Karpas-422 (cell line): ENCODE measurements around the gene CGN. TPM values are rescaled to one million over a fixed set of nuclear protein-coding genes. Genes with fewer than 3 reads are reported as not detected.

Source experiments
- DNase-seq: peaks from one replicate; pipeline ENCODE4 v3.0.0-alpha.2; 2015
- H2AFZ ChIP-seq: fragments of 200-600 bp; sonication (generic); 2 replicates; pipeline ENCODE4 v1.6.1; 2014; ENCODE audit warnings: antibody characterized with exemption, low read length, mixed read lengths
- H3K27ac ChIP-seq: fragments of 200-600 bp; sonication (generic); 2 replicates; pipeline ENCODE4 v1.5.1; 2014; ENCODE audit warnings: mild to moderate bottlenecking, low read length, moderate library complexity
- H3K27me3 ChIP-seq: fragments of 200-600 bp; sonication (generic); 2 replicates; pipeline ENCODE4 v1.6.1; 2014; ENCODE audit warnings: low read length, mixed read lengths
- H3K36me3 ChIP-seq: fragments of 200-600 bp; sonication (generic); 2 replicates; pipeline ENCODE4 v1.6.1; 2014; ENCODE audit warnings: low read length, mixed read lengths; ENCODE audit not compliant: insufficient read depth
- H3K4me1 ChIP-seq: fragments of 200-600 bp; sonication (generic); 2 replicates; pipeline ENCODE4 v1.6.1; 2014; ENCODE audit warnings: mild to moderate bottlenecking, low read length, mixed read lengths
- H3K4me2 ChIP-seq: fragments of 200-600 bp; sonication (generic); 2 replicates; pipeline ENCODE4 v1.6.1; 2014; ENCODE audit warnings: low read length, low read depth, mild to moderate bottlenecking; ENCODE audit not compliant: poor library complexity, severe bottlenecking
- H3K4me3 ChIP-seq: fragments of 200-600 bp; sonication (generic); 2 replicates; pipeline ENCODE4 v1.5.1; 2014; ENCODE audit warnings: mild to moderate bottlenecking, antibody characterized with exemption, low read length, mixed read lengths
- H3K79me2 ChIP-seq: fragments of 200-600 bp; sonication (generic); 2 replicates; pipeline ENCODE4 v1.6.1; 2014; ENCODE audit warnings: mild to moderate bottlenecking, low read length, mixed read lengths
- H3K9ac ChIP-seq: fragments of 200-600 bp; sonication (generic); 2 replicates; pipeline ENCODE4 v1.6.0; 2014; ENCODE audit warnings: low read length
- H3K9me2 ChIP-seq: fragments of 200-600 bp; sonication (generic), shearing (Covaris generic); replicated peaks from 2 replicates; pipeline ENCODE4 v1.6.0; 2014; ENCODE audit warnings: mild to moderate bottlenecking, low read length, moderate library complexity; ENCODE audit not compliant: insufficient read depth
- H3K9me3 ChIP-seq: fragments of 300-700, 200-600 bp; sonication (generic); 2 replicates; pipeline ENCODE4 v1.6.1; 2014; ENCODE audit warnings: low read length, mixed read lengths
- H4K20me1 ChIP-seq: fragments of 200-600 bp; sonication (generic); 2 replicates; pipeline ENCODE4 v1.6.1; 2014; ENCODE audit warnings: mild to moderate bottlenecking, antibody characterized with exemption, low read length, low read depth; ENCODE audit not compliant: insufficient read depth
- total RNA-seq: library from RNA; depleted of rRNA; stranded (reverse); fragments of >200 nt; shearing (Covaris generic); gene quantifications from 2 replicates; pipeline ENCODE4 v1.2.3, GENCODE V29; 2014; ENCODE audit warnings: low replicate concordance

Gene CGN
- total RNA-seq, 1 experiment from 2014 or later: not detected

- H3K9ac ChIP-seq: no peak overlapping the region
- no peaks in the 10 kb centered on the region for H3K9me2 ChIP-seq
- no peaks in the 10 kb centered on the region for H3K9me3 ChIP-seq
- no peak overlapping the region for H3K4me3 ChIP-seq
- H3K4me2 ChIP-seq: no peak overlapping the region
- H3K36me3 ChIP-seq: no peaks in the 10 kb centered on the region
- no peaks in the 10 kb centered on the region for H3K79me2 ChIP-seq
- no peak for DNase-seq
- H2AFZ ChIP-seq: no peak overlapping the region
- no peak overlapping the region for H3K27ac ChIP-seq
- H3K4me1 ChIP-seq: no peaks in the 10 kb centered on the region
- H3K27me3 ChIP-seq: no peaks in the 10 kb centered on the region
- H4K20me1 ChIP-seq: no peaks in the 10 kb centered on the region
Observed at GRCh38 chr1:151493042-151493441, 18.1 kb upstream of the CGN start.

GRCh38 chr1:151494741-151495281 is 16.4 kb upstream of the CGN start:
- H2AFZ ChIP-seq: no peak overlapping the region
- H3K79me2 ChIP-seq: no peaks in the 10 kb centered on the region
- no peak overlapping the region for H3K4me3 ChIP-seq
- H3K9me2 ChIP-seq: no peaks in the 10 kb centered on the region
- H3K36me3 ChIP-seq: no peaks in the 10 kb centered on the region
- H4K20me1 ChIP-seq: no peaks in the 10 kb centered on the region
- no peak overlapping the region for H3K27ac ChIP-seq
- H3K9ac ChIP-seq: no peak overlapping the region
- no peaks in the 10 kb centered on the region for H3K27me3 ChIP-seq
- no peaks in the 10 kb centered on the region for H3K4me1 ChIP-seq
- no peak for DNase-seq
- no peak overlapping the region for H3K4me2 ChIP-seq
- H3K9me3 ChIP-seq: no peaks in the 10 kb centered on the region

- Histone ChIP-seq H2AFZ (no peak overlapping the region), H3K4me2 (no peak overlapping the region), H3K79me2 (no peaks in the 10 kb centered on the region), H3K9ac (no peak overlapping the region), H3K36me3 (no peaks in the 10 kb centered on the region), H3K4me1 (no peaks in the 10 kb centered on the region), H3K9me2 (no peaks in the 10 kb centered on the region), H3K4me3 (no peak overlapping the region), H3K9me3 (no peaks in the 10 kb centered on the region), H3K27me3 (no peaks in the 10 kb centered on the region), H4K20me1 (no peaks in the 10 kb centered on the region), H3K27ac (no peak overlapping the region)
- no peak for DNase-seq
Observed at GRCh38 chr1:151495316-151495715, 15.9 kb upstream of the CGN start.

- Histone ChIP-seq H3K4me3 (no peak overlapping the region), H3K4me1 (no peaks in the 10 kb centered on the region), H3K27ac (no peak overlapping the region), H4K20me1 (no peaks in the 10 kb centered on the region), H3K36me3 (no peaks in the 10 kb centered on the region), H3K9ac (no peak overlapping the region), H3K79me2 (no peaks in the 10 kb centered on the region), H3K4me2 (no peak overlapping the region), H2AFZ (no peak overlapping the region), H3K27me3 (no peaks in the 10 kb centered on the region), H3K9me2 (no peaks in the 10 kb centered on the region), H3K9me3 (no peaks in the 10 kb centered on the region)
- no peak for DNase-seq
Observed at GRCh38 chr1:151499365-151499764, 11.8 kb upstream of the CGN start.

GRCh38 chr1:151499930-151500329 is 11.3 kb upstream of the CGN start:
- H3K4me1 ChIP-seq: no peaks in the 10 kb centered on the region
- no peaks in the 10 kb centered on the region for H3K9me3 ChIP-seq
- no peak overlapping the region for H3K4me3 ChIP-seq
- no peak overlapping the region for H3K27ac ChIP-seq
- H3K9ac ChIP-seq: no peak overlapping the region
- no peak overlapping the region for H3K4me2 ChIP-seq
- H3K27me3 ChIP-seq: no peaks in the 10 kb centered on the region
- no peaks in the 10 kb centered on the region for H3K36me3 ChIP-seq
- no peaks in the 10 kb centered on the region for H4K20me1 ChIP-seq
- DNase-seq: no peak
- H2AFZ ChIP-seq: no peak overlapping the region
- no peaks in the 10 kb centered on the region for H3K9me2 ChIP-seq
- H3K79me2 ChIP-seq: no peaks in the 10 kb centered on the region

GRCh38 chr1:151501474-151501873 is 9.7 kb upstream of the CGN start:
- no peaks in the 10 kb centered on the region for H3K4me1 ChIP-seq
- no peaks in the 10 kb centered on the region for H4K20me1 ChIP-seq
- no peak overlapping the region for H2AFZ ChIP-seq
- no peaks in the 10 kb centered on the region for H3K27me3 ChIP-seq
- H3K27ac ChIP-seq: no peak overlapping the region
- H3K9me2 ChIP-seq: no peaks in the 10 kb centered on the region
- no peak overlapping the region for H3K4me3 ChIP-seq
- H3K4me2 ChIP-seq: no peak overlapping the region
- no peak overlapping the region for H3K9ac ChIP-seq
- no peaks in the 10 kb centered on the region for H3K79me2 ChIP-seq
- H3K36me3 ChIP-seq: no peaks in the 10 kb centered on the region
- DNase-seq: no peak
- H3K9me3 ChIP-seq: no peaks in the 10 kb centered on the region

- DNase-seq: no peak
- Histone ChIP-seq H3K36me3 (no peaks in the 10 kb centered on the region), H3K4me1 (no peaks in the 10 kb centered on the region), H3K79me2 (no peaks in the 10 kb centered on the region), H4K20me1 (no peaks in the 10 kb centered on the region), H3K27me3 (no peaks in the 10 kb centered on the region), H3K27ac (no peak overlapping the region), H2AFZ (no peak overlapping the region; the same call in 1 of the 2 replicates), H3K4me2 (no peak overlapping the region), H3K4me3 (no peak overlapping the region), H3K9me3 (no peaks in the 10 kb centered on the region), H3K9me2 (no peaks in the 10 kb centered on the region), H3K9ac (no peak overlapping the region)
Observed at GRCh38 chr1:151502035-151502700, 9.0 kb upstream of the CGN start.

GRCh38 chr1:151502859-151503780 is 8.1 kb upstream of the CGN start:
- H3K4me2 ChIP-seq: no peak overlapping the region
- H3K9me2 ChIP-seq: no peaks in the 10 kb centered on the region
- no peaks in the 10 kb centered on the region for H3K36me3 ChIP-seq
- H3K79me2 ChIP-seq: no peaks in the 10 kb centered on the region
- no peaks in the 10 kb centered on the region for H4K20me1 ChIP-seq
- H3K27ac ChIP-seq: no peak overlapping the region
- no peak overlapping the region for H3K9ac ChIP-seq
- H3K4me3 ChIP-seq: no peak overlapping the region
- no peaks in the 10 kb centered on the region for H3K4me1 ChIP-seq
- H2AFZ ChIP-seq: no peak overlapping the region; the same call in 1 of the 2 replicates
- no peaks in the 10 kb centered on the region for H3K27me3 ChIP-seq
- no peak for DNase-seq
- H3K9me3 ChIP-seq: no peaks in the 10 kb centered on the region
